Measurements from ENCODE around the gene CHRFAM7A.
"Not testable (repeated sequence)": the region's sequence is repeated elsewhere in the genome, so short reads cannot be mapped to it uniquely, and the experiment has no call there.

The CHRFAM7A gene

DNA sequence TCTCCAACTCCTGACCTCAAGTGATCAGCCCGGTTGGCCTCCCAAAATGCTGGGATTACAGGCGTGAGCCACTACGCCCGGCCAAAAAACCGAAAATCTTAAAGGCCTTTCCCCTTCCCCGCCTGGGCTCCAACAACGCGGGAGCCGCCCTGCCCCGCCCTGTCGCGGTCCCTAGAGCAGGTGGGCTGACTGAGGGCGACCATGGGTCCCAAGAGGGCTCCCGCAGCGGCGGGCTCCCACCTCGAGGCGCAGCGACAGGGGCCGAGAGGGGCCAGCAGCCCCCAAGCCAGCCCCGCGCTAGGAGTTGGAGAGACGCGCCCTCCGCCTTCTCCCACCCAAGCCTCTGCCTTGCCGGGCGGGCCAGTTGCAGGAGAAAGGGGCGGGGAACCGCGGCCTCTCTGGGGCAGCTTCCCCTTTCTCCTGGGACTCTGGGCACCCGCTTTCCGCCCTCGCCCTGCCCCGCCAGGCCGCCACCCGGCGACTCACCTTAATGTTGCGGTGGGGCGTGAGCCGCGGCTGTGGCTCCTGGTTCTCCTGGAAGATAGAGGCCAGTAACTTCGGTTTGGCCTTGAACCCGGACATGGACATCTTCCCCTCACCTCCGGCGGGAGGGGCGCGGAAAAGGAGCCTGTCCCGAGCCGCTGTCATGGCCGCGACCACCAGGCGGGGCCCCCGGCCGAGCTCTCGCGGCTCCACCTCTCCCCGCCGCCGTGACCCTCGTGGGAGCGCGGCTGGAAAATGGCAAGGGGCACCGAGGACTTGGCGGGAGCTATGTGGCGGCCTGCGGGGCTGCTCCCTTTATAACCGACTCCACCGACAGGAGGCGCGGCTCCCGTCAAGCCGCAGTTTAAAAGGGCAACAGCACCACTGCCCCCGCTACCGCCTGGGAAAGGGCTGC is at the start of gene CHRFAM7A:
Gene CHRFAM7A, minus strand, starts transcription at position 775 of the 898 bp plus-strand sequence. CDS start 10,189 bp downstream, outside the sequence.
- not testable (repeated sequence) for FAIRE-seq; DNase-seq (ENCODE audit: low spot score)

DNA sequence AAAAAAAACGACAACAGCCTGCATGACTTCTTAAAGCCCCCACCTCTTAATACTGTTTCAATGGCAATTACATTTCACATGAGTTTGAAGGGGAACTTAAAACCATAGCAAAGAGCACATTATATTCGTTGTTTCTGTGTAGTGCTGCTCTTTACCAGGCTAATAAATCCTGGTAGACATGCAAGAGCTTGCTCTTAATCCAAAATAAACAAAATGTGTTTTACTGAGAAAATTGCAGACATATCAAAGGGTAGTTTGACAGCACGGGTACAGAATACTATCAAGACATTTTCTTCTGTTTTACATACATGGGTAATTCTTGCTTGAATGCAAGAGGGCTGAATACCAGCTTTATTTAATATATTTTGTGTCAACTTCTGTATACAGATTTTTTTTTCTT is 45.0 kb upstream of the CHRFAM7A start:
- DNase-seq (ENCODE audit: low spot score); FAIRE-seq: not testable (repeated sequence)

DNA sequence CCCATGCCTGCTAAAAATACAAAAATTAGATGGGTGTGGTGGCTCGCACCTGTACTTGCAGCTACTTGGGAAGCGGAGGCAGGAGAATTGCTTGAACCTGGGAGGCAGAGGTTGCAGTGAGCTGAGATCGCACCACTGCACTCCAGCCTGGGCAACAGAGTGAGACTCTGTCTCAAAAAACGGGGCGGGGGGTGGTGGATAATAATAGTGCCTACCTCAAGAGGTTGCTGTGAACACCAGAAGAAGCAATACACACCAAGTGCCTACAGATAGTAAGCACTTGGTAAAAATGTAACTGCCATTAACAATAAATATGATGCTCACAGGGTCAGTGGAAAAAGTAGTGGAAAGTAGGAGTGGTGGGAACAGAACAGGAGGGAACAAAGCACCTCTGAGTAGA is 42.5 kb upstream of the CHRFAM7A start:
- not testable (repeated sequence) for DNase-seq (ENCODE audit: low spot score); FAIRE-seq

DNA sequence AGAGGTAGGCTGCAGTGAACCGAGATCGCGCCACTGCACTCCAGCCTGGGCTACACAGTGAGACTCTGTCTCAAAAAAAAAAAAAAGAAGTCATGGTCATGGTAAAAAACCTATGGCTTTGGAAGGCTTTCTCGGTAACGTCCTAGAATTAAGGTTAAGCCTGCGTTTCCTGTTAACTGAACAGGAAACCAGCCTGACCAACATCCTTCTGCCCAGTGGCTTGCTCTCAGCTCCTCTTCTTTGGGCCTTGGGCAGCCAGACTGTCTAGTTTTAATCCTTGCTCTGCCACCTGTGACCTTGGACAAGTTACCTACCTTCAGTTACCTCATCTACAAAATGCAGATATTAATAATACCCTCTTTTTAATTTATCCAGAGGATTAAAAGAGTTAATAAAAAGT is 27.4 kb upstream of the CHRFAM7A start:
- DNase-seq (ENCODE audit: low spot score); FAIRE-seq: not testable (repeated sequence)

DNA sequence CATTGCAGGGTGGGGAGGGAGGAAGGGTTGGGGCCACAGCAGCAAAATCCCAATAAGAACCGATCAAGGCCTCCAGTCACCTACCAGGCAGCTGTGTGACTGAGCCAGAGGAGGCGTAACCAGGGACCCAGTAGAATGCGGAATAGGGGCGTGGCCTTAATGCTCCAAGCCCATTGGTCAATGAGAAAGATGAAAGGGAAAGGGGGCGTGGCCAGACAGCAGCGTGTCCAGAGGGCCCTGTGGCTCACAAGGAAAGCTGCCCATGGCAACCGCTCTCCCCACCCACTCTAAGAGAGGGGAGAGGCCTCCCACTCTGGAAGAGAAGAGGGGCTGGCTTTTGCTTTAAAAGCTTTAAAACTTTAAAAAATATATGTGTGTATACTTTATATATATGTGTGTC is 20.8 kb upstream of the CHRFAM7A start, which contains the start of gene GOLGA8R:
Gene GOLGA8R, minus strand, starts transcription at position 101 of the 400 bp plus-strand sequence. Its CDS starts 98 bp downstream, at position 3.
- FAIRE-seq; DNase-seq (ENCODE audit: low spot score): not testable (repeated sequence)

DNA sequence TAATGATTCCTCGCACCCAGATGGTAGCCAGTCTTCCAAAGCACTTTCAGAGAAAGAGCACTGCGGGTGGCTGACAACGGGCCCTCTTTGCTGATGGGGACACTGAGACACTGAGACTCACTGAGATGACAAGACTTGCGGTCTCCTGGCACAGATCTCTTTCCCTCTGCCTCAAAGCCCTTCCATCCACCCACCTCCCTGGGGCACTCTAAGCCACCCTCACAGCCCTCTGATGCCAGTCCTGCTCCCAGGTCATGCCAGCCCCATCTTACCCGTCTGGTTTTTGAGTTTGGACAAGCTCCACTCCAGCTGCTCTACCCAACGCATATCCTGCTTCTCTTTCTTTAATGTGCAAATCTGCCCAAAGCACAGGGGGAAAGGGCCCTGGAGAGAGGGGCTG is 14.3 kb upstream of the CHRFAM7A start:
- not testable (repeated sequence) for FAIRE-seq; DNase-seq (ENCODE audit: low spot score)

DNA sequence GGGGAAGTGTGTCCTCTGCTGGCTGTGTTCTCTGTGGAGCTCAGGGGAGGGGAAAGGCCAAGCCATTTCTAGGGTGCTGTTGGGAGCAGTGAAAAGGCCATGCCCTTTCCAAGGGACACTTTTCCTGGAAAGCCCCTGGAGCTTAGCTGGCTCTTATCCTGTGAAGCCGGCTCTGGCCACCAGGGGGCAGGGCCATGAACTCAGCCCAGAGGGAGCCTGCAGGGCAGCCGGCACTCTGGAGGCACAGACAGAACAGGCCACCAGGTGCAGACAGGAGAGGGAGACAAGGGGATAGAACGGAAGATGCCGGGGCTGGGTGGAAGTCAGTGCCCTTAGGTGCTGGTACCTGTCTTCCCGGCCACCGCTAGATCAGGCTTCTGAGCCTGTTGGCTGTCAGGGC is 5.6 kb upstream of the CHRFAM7A start:
- DNase-seq (ENCODE audit: low spot score); FAIRE-seq: not testable (repeated sequence)

DNA sequence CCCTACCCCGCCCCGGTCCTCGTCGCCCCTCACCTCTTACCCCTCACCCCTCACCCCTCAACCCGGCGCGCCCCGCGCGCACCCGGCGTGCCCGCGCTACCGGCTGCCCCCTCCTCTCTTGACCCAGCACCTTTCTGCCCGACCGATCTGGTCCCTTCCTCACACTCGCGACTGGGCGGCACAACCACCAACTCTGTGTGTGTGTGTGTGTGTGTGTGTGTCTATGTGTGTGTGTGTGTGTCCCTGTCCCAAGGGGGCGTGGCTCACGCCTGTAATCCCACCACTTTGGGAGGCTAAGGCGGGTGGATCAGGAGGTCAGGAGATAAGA is 288 bp upstream of the CHRFAM7A start:
- not testable (repeated sequence) for FAIRE-seq; DNase-seq (ENCODE audit: low spot score)

DNA sequence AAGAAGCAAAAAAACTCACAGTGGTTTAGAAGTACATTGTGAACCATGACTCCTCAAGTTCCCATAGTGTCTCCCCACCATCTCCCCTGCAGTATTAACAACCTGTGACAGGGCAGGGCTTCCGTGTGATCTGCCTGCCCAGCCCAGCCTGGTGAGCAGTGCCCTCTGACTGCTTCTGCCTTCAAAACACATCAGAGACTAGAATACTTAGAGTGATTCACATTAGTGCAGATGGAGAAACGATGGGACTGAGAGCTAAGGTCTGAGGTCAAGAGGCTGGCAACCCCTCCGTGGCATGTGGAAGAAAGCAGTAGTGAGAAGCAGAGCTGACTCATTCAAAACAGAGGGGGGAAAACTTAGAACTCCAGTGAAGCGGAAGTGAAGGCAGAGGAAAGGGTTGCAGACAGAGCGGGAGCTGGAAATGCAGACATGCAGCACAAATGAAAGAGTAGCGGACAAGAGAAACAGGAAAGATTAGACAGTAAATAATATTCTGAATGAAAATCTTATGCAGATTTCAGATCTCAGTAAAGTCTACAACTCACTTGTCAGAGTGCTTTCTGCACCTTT is 6.9 kb downstream of the CHRFAM7A start:
- DNase-seq (ENCODE audit: low spot score); FAIRE-seq: not testable (repeated sequence)

DNA sequence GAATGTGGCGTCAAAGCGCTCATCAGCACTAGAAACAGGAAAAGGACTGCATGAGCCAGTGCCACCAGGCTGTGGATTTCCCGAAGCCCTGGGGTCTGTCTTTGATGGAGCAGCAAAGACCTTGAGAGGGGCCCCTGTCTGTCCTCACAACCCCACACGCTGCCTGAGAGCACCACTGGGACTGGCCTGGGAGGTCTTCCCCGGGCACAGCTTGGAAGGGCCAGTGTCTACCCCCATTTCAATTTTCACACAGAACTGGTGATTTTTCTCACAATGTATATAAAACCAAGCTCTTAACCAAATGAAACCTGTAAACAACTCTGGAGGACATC is 16.3 kb downstream of the CHRFAM7A start:
- FAIRE-seq; DNase-seq (ENCODE audit: low spot score): not testable (repeated sequence)

DNA sequence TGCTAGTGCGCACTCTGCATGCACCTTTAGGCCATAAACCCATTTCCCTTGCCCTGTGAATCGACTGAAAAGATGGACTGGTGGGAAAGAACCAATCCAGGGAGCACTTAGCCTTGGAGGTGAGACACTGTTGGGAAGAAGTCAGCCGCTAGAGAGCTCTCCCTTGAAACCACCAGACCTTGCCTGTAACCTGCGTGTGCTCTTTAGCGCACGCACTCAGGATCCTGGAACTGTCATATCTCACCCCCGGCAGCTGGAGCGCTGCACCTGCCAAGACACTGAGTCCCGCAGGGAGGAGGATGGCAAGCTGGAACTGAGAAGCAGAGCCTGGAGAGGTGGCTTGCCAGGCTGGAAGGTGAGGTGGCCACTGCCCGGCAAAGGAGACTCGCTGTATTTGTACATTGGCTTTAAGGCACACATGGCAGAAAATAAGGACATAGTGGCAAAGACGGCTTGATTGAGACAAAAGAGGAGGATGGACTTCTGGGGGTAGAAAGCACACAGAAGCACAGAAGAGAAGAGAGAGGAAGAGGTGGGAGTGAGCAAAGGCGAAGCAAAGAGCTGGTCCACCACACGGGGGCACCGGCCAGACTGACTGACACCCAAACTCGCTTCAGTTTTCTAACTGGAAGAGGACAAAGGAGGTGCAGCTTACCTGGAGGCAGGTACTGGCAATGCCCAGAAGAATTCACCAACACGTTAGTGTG is 16.8 kb downstream of the CHRFAM7A start:
- not testable (repeated sequence) for FAIRE-seq; DNase-seq (ENCODE audit: low spot score)

DNA sequence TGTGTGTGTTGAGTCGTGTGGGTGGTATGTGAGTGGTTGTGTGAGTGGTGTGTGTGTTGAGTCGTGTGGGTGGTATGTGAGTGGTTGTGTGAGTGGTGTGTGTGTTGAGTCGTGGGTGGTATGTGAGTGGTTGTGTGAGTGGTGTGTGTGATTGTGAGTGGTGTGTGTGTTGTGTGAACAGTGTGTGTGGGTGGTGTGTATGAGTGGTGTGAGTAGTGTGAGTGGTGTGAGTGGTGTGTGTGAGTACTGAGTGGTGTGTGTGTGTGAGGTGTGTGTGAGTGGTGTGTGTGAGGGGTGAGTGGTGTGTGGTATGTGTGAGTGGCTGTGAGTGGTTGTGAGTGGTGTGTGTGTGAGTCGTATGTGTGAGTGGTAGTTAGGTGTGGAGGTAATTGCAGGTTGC is 17.5 kb downstream of the CHRFAM7A start:
- DNase-seq (ENCODE audit: low spot score), result not testable (repeated sequence)
- FAIRE-seq, result peak; percentile 42

DNA sequence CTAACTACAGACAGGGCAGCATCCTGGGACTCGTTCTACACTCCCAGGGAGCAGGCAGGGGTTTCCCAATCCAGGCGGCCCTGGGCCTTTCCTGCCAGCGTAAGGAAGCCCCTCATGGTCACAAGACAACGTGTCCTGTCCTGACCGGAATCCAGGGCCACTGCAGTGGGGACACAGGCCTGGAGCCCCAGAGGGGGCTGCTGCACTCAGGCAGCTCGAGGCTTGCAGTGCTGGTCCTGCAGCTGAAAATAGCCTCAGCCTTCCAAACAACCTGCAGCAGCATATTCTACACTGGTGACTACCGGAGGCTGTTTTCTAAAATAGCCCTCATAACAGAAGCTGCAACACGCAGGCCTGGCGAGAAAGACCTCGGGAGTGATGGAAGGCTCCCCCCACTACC is 18.5 kb downstream of the CHRFAM7A start:
- FAIRE-seq; DNase-seq (ENCODE audit: low spot score): not testable (repeated sequence)

DNA sequence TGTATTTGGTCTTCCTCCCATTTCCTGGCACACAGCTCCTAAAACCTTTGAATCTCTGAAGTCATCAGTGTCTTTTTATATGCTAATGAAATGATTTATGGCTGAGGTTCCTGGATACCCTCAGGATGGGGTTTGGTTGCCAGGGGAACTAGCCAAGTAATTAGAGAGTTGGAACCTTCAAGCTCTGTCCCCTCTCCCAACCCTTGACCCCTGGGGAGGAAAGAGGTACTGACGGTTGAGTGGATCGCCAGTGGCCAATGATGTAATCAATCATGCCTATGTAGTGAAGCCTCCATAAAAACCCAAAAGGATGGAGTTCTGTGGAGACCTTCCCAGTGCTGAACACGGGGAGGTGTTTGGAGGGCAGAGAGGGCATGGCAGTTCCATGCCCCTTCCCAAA is 25.1 kb downstream of the CHRFAM7A start:
- not testable (repeated sequence) for DNase-seq (ENCODE audit: low spot score); FAIRE-seq

DNA sequence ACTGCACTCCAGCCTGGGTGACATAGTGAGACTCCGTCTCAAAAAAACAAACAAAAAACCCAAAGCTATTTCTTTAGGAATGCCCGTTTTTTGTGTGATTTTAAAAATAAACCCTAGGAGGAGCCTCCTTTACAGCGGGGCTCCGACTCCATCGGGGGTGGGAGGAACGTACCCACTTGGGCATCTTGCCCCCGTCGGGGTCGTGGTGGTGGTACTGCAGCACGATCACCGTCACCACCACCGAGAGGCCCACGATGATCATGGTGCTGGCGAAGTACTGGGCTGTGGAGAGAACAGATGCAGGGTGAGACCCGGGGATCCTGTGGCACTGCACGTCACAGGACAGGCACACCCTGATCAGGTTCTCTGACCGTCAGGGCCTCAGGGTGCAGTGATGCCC is 26.1 kb downstream of the CHRFAM7A start:
- not testable (repeated sequence) for FAIRE-seq; DNase-seq (ENCODE audit: low spot score)

DNA sequence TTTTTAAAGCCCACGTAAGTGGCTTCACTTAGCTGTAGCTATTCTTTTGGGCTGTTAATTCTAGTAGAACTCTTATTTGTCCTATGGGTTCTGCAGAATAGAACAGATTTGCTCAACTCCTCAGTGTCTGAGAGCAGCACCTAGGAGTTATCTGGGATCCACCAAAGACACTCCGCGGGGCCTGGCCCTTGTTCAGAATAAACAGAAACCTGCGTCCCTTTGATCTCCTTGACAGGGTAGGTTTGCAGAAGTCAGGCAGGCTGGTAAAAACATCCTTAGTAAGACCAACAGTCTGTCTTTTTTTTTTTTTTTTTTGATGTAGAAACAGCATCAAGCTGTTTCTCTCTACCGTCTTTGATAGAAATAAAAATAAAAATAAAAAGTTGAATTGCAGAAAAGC is 31.9 kb downstream of the CHRFAM7A start:
- DNase-seq (ENCODE audit: low spot score); FAIRE-seq: not testable (repeated sequence)

DNA sequence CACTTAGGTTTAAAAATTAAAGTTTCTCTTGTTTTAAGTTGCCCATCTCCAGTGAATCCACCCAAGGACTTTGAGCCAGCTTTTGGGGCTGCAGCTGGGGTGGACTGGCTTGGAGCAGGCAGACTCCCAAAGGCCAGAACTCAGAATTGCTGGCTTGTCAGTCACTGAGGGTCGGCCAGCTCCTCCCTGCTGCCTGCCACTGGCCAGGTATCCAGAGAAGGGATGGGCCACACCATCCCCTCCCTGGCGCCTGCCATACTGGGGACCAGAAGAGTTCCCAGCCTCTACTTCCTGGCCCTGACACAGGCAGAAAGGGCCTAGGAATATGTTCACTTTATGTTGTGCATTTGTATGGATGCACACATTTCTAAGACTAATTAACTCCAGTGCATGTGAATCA is 32.4 kb downstream of the CHRFAM7A start:
- not testable (repeated sequence) for FAIRE-seq; DNase-seq (ENCODE audit: low spot score)

DNA sequence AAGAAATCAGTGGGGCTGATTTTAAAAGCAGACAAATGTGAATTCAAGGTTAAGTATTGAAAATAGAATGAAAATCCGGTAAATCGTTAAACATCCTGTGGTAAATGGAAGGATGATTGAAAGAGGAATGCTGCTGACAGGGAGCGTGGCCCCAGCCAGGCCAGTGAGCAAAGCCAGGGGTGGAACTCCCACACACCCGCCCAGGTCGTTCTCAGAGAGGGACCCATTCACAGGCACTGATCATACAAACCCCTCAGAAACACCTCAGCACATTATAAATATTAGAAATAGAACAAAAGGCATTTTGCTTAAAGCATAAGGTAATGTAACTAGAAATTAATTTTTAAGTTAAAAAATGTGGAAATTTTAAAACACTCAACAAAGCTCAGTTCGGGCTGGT is 38.3 kb downstream of the CHRFAM7A start:
- not testable (repeated sequence) for FAIRE-seq; DNase-seq (ENCODE audit: low spot score)

DNA sequence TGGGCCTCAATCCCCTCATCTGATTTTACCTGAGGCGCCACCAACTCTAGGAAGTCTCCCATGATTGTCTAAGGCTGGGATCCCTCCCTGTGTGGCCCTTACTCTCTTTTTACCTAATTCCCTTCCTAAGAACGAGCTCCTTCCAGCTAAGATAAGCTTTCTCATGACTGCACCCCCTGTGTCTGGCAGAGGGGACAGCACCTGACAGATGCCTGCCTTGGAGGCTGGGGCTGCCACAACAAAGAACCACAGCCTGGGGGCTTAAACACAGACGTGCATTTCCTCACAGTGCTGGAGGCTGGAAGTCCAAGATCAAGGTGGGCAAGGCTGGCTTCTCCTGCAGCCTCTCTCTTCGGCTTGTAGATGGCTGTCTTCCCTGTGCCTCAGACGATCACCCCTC is 43.5 kb downstream of the CHRFAM7A start:
- FAIRE-seq; DNase-seq (ENCODE audit: low spot score): not testable (repeated sequence)

DNA sequence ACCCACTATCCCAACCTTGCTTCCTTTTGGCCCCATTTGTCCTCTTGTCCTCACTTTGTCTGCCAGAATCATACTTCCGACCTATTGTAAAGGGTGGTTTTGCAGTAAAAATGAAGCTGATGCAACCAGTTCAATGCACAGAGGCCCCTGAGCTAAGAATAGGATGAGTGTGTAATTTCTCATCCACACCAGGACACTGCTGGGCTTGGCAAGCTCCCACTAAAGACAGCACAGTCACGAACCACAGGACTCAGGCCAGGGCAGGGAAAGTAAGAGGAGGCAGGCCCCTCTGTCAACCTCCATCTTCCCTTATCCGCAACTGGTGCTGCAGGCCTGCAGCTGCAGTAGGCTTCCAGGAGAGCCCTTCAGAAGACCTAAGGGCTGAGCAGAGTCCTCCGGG is 56.8 kb downstream of the CHRFAM7A start:
- not testable (repeated sequence) for DNase-seq (ENCODE audit: low spot score); FAIRE-seq

DNA sequence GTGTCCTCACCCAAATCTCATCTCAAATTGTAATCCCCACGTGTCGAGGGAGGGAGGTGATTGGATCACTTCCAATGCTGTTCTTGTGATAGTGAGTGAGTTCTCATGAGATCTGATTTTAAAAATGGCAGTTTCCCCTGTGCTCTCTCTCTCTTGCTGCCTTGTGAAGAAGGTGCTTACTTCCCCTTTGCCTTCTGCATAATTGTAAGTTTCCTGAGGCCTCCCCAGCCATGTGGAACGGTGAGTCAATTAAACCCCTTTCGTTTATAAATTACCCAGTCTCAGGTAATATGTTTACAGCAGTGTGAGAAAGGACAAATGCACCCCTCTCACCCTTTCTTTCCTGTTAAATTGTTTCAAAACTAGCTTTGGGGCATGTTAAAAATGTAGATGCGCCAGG is 59.2 kb downstream of the CHRFAM7A start:
- DNase-seq (ENCODE audit: low spot score); FAIRE-seq: not testable (repeated sequence)

All from urothelium cell line (cell line).